NCI-H1694 (cell line): ENCODE measurements around the gene RRAD.
A peak's percentile ranks its signal among the peaks of the same experiment; 100 is the strongest.

Experiments
- DNase-seq: peaks from one replicate; lab custom pipeline; 2025; lab: John Stamatoyannopoulos, UW

RRAD gene

GRCh38 chr16:66934138-66934838, 9.0 kb upstream of the RRAD start, which contains the start of gene CIAO2B:
CIAO2B (minus strand) TSS chr16:66934402; CDS start chr16:66934364, 38 bp downstream.
- DNase-seq, result peak; percentile 37

- no peak for DNase-seq
These were observed 8.4 kb upstream of the RRAD start for GRCh38 chr16:66933776-66934137.

GRCh38 chr16:66932076-66932475, 6.7 kb upstream of the RRAD start:
- DNase-seq, result no peak

- DNase-seq, result no peak
These were observed 6.3 kb upstream of the RRAD start for GRCh38 chr16:66931665-66932064.

GRCh38 chr16:66930189-66930588, 4.9 kb upstream of the RRAD start:
- no peak for DNase-seq

- peak; percentile 35 for DNase-seq
These were observed 3.5 kb upstream of the RRAD start for GRCh38 chr16:66928702-66929388.

GRCh38 chr16:66927918-66928649, 2.7 kb upstream of the RRAD start:
- no peak for DNase-seq

GRCh38 chr16:66926961-66927436, 1.7 kb upstream of the RRAD start:
- no peak for DNase-seq

- no peak for DNase-seq
These were observed 1.0 kb upstream of the RRAD start for GRCh38 chr16:66926171-66926947.

GRCh38 chr16:66924527-66925321, 611 bp downstream of the RRAD start:
- DNase-seq, result no peak

GRCh38 chr16:66923866-66924265, 1.5 kb downstream of the RRAD start:
- DNase-seq, result no peak

- DNase-seq, result peak; percentile 77
These were observed 2.0 kb downstream of the RRAD start for GRCh38 chr16:66923247-66923731.

- no peak for DNase-seq
These were observed 3.4 kb downstream of the RRAD start for GRCh38 chr16:66921729-66922450.

- DNase-seq, result no peak
These were observed 4.2 kb downstream of the RRAD start for GRCh38 chr16:66920924-66921680.

- no peak for DNase-seq
These were observed 5.1 kb downstream of the RRAD start for GRCh38 chr16:66920299-66920590.

- DNase-seq, result no peak
These were observed 5.6 kb downstream of the RRAD start for GRCh38 chr16:66919569-66920298.

- no peak for DNase-seq
These were observed 6.3 kb downstream of the RRAD start, which contains the start of gene CDH16 for GRCh38 chr16:66918803-66919568. CDH16 (minus strand) TSS chr16:66918885; CDS start chr16:66918065, 820 bp downstream.

- no peak for DNase-seq
These were observed 7.0 kb downstream of the RRAD start for GRCh38 chr16:66918355-66918754.
